Dendritic cell treated with granulocyte-macrophage colony-stimulating factor and Interleukin-4, amounts not matched to agents 40 ng/mL and 50 ng/mL, for 4 days (primary cell): ENCODE results near the gene NPL.

Experiments used
- H3K27ac Mint-ChIP-seq: one replicate; pipeline ENCODE4 v1.8.0; 2022; ENCODE audit warnings: mild to moderate bottlenecking, mixed read lengths
- H3K27me3 Mint-ChIP-seq: one replicate; pipeline ENCODE4 v1.8.0; 2022; ENCODE audit warnings: mild to moderate bottlenecking, mixed read lengths
- H3K36me3 Mint-ChIP-seq: one replicate; pipeline ENCODE4 v1.8.0; 2022; ENCODE audit warnings: low read depth, mixed read lengths
- H3K4me1 Mint-ChIP-seq: one replicate; pipeline ENCODE4 v1.8.0; 2022; ENCODE audit warnings: low read depth, mixed read lengths
- H3K4me3 Mint-ChIP-seq: one replicate; pipeline ENCODE4 v1.8.0; 2022; ENCODE audit warnings: mild to moderate bottlenecking, moderate library complexity, mixed read lengths
- H3K9me3 Mint-ChIP-seq: one replicate; pipeline ENCODE4 v1.8.0; 2022; ENCODE audit warnings: mixed read lengths
- intact Hi-C: fragments of 100-400 bp; cut with micrococcal nuclease; formaldehyde crosslinking; loops from one replicate; pipeline ENCODE4 v1.15.0; 2022

The NPL gene

GRCh38 chr1:182848736-182849135, 59.2 kb downstream of the NPL start:
- peaks cover 95% of the 10 kb centered on the region for H3K36me3 Mint-ChIP-seq
- no peak overlapping the region for H3K4me3 Mint-ChIP-seq
- H3K9me3 Mint-ChIP-seq = no peaks in the 10 kb centered on the region
- H3K27me3 Mint-ChIP-seq = no peaks in the 10 kb centered on the region
- peaks cover 23% of the 10 kb centered on the region for H3K4me1 Mint-ChIP-seq
- intact Hi-C loops = no loop called here
- H3K27ac Mint-ChIP-seq = no peak overlapping the region

GRCh38 chr1:182850319-182850718, 60.7 kb downstream of the NPL start:
- intact Hi-C loops = loop anchor here (5.0 kb wide), 1 partner anchor 37 kb away; no protein-coding TSS in a partner anchor
- Mint-ChIP-seq H3K4me1 (peaks cover 23% of the 10 kb centered on the region), H3K27me3 (no peaks in the 10 kb centered on the region), H3K4me3 (no peak overlapping the region), H3K27ac (no peak overlapping the region), H3K36me3 (peaks cover 79% of the 10 kb centered on the region), H3K9me3 (no peaks in the 10 kb centered on the region)

- intact Hi-C loops = loop anchor here (5.0 kb wide), 1 partner anchor 35 kb away; no protein-coding TSS in a partner anchor
- peaks cover 17% of the 10 kb centered on the region for H3K4me1 Mint-ChIP-seq
- H3K27me3 Mint-ChIP-seq = no peaks in the 10 kb centered on the region
- no peak overlapping the region for H3K27ac Mint-ChIP-seq
- H3K36me3 Mint-ChIP-seq = peaks cover 72% of the 10 kb centered on the region
- H3K4me3 Mint-ChIP-seq = no peak overlapping the region
- H3K9me3 Mint-ChIP-seq = no peaks in the 10 kb centered on the region
Observed at GRCh38 chr1:182851825-182852224, 62.3 kb downstream of the NPL start.

GRCh38 chr1:182855911-182856310, 66.3 kb downstream of the NPL start:
- intact Hi-C loops = no loop called here
- Mint-ChIP-seq H3K4me1 (no peaks in the 10 kb centered on the region), H3K27me3 (no peaks in the 10 kb centered on the region), H3K27ac (no peak overlapping the region), H3K4me3 (no peak overlapping the region), H3K36me3 (peaks cover 72% of the 10 kb centered on the region), H3K9me3 (no peaks in the 10 kb centered on the region)

GRCh38 chr1:182857212-182857611, 67.6 kb downstream of the NPL start:
- no peaks in the 10 kb centered on the region for H3K4me1 Mint-ChIP-seq
- no peak overlapping the region for H3K4me3 Mint-ChIP-seq
- no peak overlapping the region for H3K27ac Mint-ChIP-seq
- no peaks in the 10 kb centered on the region for H3K27me3 Mint-ChIP-seq
- peaks cover 73% of the 10 kb centered on the region for H3K36me3 Mint-ChIP-seq
- H3K9me3 Mint-ChIP-seq = no peaks in the 10 kb centered on the region
- intact Hi-C loops = no loop called here

GRCh38 chr1:182860658-182861057, 71.1 kb downstream of the NPL start:
- H3K27me3 Mint-ChIP-seq = no peaks in the 10 kb centered on the region
- no peak overlapping the region for H3K27ac Mint-ChIP-seq
- no peak overlapping the region for H3K4me3 Mint-ChIP-seq
- no peaks in the 10 kb centered on the region for H3K9me3 Mint-ChIP-seq
- no peaks in the 10 kb centered on the region for H3K4me1 Mint-ChIP-seq
- intact Hi-C loops = no loop called here
- peaks cover 90% of the 10 kb centered on the region for H3K36me3 Mint-ChIP-seq

- intact Hi-C loops = no loop called here
- H3K27me3 Mint-ChIP-seq = no peaks in the 10 kb centered on the region
- peaks cover 95% of the 10 kb centered on the region for H3K36me3 Mint-ChIP-seq
- no peak overlapping the region for H3K27ac Mint-ChIP-seq
- no peak overlapping the region for H3K4me3 Mint-ChIP-seq
- H3K4me1 Mint-ChIP-seq = no peaks in the 10 kb centered on the region
- no peaks in the 10 kb centered on the region for H3K9me3 Mint-ChIP-seq
Observed at GRCh38 chr1:182861994-182862393, 72.4 kb downstream of the NPL start.

- no peak overlapping the region for H3K27ac Mint-ChIP-seq
- H3K36me3 Mint-ChIP-seq = peaks cover 95% of the 10 kb centered on the region
- H3K4me3 Mint-ChIP-seq = no peak overlapping the region
- no peaks in the 10 kb centered on the region for H3K4me1 Mint-ChIP-seq
- H3K27me3 Mint-ChIP-seq = no peaks in the 10 kb centered on the region
- H3K9me3 Mint-ChIP-seq = no peaks in the 10 kb centered on the region
- intact Hi-C loops = no loop called here
Observed at GRCh38 chr1:182862827-182863226, 73.3 kb downstream of the NPL start.

GRCh38 chr1:182863940-182864339, 74.4 kb downstream of the NPL start:
- intact Hi-C loops = no loop called here
- Mint-ChIP-seq H3K4me1 (no peaks in the 10 kb centered on the region), H3K36me3 (peaks cover 94% of the 10 kb centered on the region), H3K9me3 (no peaks in the 10 kb centered on the region), H3K27me3 (no peaks in the 10 kb centered on the region), H3K4me3 (no peak overlapping the region), H3K27ac (no peak overlapping the region)

GRCh38 chr1:182867861-182868260, 78.3 kb downstream of the NPL start:
- no peak overlapping the region for H3K27ac Mint-ChIP-seq
- H3K27me3 Mint-ChIP-seq = no peaks in the 10 kb centered on the region
- H3K4me3 Mint-ChIP-seq = no peak overlapping the region
- no peaks in the 10 kb centered on the region for H3K9me3 Mint-ChIP-seq
- H3K4me1 Mint-ChIP-seq = no peaks in the 10 kb centered on the region
- peaks cover 93% of the 10 kb centered on the region for H3K36me3 Mint-ChIP-seq
- intact Hi-C loops = no loop called here

GRCh38 chr1:182869241-182869666, 79.7 kb downstream of the NPL start:
- Mint-ChIP-seq H3K9me3 (no peaks in the 10 kb centered on the region), H3K36me3 (peaks cover 97% of the 10 kb centered on the region), H3K27me3 (no peaks in the 10 kb centered on the region), H3K27ac (no peak overlapping the region), H3K4me1 (no peaks in the 10 kb centered on the region), H3K4me3 (no peak overlapping the region)
- intact Hi-C loops = no loop called here

- Mint-ChIP-seq H3K4me1 (no peaks in the 10 kb centered on the region), H3K9me3 (no peaks in the 10 kb centered on the region), H3K27me3 (no peaks in the 10 kb centered on the region), H3K36me3 (peaks cover 97% of the 10 kb centered on the region), H3K27ac (no peak overlapping the region), H3K4me3 (no peak overlapping the region)
- intact Hi-C loops = loop anchor here (5.0 kb wide), 1 partner anchor 56 kb away; no protein-coding TSS in a partner anchor
Observed at GRCh38 chr1:182872881-182873280, 83.3 kb downstream of the NPL start.

- no peak overlapping the region for H3K4me3 Mint-ChIP-seq
- H3K27me3 Mint-ChIP-seq = no peaks in the 10 kb centered on the region
- no peaks in the 10 kb centered on the region for H3K4me1 Mint-ChIP-seq
- H3K36me3 Mint-ChIP-seq = peaks cover 100% of the 10 kb centered on the region
- intact Hi-C loops = no loop called here
- no peak overlapping the region for H3K27ac Mint-ChIP-seq
- H3K9me3 Mint-ChIP-seq = no peaks in the 10 kb centered on the region
Observed at GRCh38 chr1:182875889-182876288, 86.3 kb downstream of the NPL start.

- H3K4me1 Mint-ChIP-seq = no peaks in the 10 kb centered on the region
- intact Hi-C loops = no loop called here
- no peak overlapping the region for H3K4me3 Mint-ChIP-seq
- no peaks in the 10 kb centered on the region for H3K9me3 Mint-ChIP-seq
- no peaks in the 10 kb centered on the region for H3K27me3 Mint-ChIP-seq
- H3K27ac Mint-ChIP-seq = no peak overlapping the region
- H3K36me3 Mint-ChIP-seq = peaks cover 100% of the 10 kb centered on the region
Observed at GRCh38 chr1:182877331-182877730, 87.8 kb downstream of the NPL start.

GRCh38 chr1:182877842-182878241, 88.3 kb downstream of the NPL start:
- Mint-ChIP-seq H3K36me3 (peaks cover 100% of the 10 kb centered on the region), H3K27me3 (no peaks in the 10 kb centered on the region), H3K9me3 (no peaks in the 10 kb centered on the region), H3K4me3 (no peak overlapping the region), H3K4me1 (no peaks in the 10 kb centered on the region), H3K27ac (no peak overlapping the region)
- intact Hi-C loops = no loop called here
